HG02588 (cell line): Measurements from ENCODE around the gene RBM15.

Experiments used
- ATAC-seq: cut with Tn5 transposase; IDR thresholded peaks from one replicate; pipeline ENCODE4 v1.9.1; 2021; ENCODE audit warnings: mild to moderate bottlenecking, moderate library complexity; ENCODE audit not compliant: unreplicated experiment

The RBM15 gene

DNA sequence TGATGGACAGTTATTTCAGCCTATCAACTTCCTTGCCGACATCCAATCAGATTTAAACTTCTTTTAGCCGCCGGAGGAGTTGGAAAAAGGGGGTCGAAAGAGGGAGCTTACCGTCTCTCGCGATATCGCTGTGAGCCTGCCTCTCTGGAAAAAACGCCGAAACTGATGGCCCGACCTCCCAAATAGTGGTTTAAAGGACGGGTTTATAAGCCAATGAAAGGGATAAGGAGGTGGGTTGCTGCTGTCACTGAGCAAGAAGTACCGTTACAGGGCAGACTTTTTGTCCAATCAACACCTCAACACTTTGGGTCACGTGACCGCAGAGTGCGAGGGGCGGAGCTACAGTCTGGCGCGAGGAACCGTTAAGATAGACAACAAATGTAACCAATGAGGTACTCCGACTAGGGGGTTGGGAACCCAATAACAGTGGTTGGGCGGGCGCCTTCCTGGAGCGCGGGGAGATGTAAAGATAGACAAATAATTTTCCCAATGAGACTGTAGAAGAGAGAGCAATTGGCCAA, at the start of gene RBM15:
Gene RBM15, plus strand, starts transcription at position 492 of the 521 bp plus-strand sequence. Its CDS starts 29 bp downstream, at position 521.
- ATAC-seq, result peak; percentile 69

GRCh38 chr1:110291241-110292030, 47.7 kb upstream of the RBM15 start:
- ATAC-seq, result no peak

DNA sequence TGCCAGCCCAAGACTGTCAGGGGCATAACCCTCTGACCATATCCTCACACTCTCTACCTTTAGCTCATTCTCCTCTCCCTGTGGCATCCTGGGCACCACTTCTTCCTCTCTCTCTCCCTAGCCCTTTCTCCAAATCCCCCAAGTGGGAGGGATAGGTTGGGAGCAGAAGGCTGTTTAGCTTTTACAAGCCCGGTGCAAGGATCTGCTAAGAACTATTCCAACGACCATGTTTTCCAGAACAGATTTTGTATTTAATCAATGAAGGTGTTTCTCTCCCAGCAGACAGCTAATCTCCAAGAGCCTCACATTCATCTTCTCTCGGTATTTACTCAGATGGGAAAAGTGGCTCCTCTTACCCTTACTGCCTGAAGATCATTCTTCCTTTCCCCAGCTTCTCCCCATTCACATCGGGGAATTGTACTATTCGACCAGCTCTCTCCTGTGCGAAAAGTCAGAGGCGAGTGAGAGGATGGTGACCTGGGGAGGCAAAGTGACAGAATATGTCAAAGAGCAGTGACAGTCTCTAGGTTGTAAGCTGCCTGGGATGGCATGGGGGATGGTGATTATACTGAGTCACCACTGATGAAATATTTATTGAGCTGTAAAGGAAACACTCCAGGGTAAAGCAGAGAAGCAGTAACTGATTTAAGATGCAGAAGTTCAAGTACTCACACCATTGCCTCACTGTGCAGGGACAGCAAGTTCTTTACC, 47.0 kb upstream of the RBM15 start:
- no peak for ATAC-seq

DNA sequence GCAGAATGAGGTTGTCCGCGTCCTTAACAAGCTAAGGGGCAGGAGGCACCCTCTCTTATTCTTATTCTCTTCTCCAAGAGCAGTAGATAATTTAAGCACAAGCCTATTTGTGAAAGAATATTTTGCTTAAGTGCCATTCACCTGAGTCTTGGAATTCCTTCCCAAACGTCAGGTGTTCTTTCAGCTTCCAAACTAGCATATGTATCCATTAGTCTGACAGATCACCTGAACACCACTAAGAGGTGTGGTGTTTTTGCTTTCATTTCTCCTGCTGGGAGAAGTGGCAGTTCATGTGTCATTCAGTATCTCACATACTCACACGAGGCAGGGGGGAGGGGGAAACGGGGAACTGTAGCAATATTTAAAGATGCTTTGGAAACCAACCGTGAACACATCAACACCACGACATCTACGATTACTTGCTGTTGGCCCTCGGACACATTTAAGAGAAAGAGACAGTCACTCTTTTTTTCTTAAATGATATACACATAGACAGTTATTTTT, 45.5 kb upstream of the RBM15 start:
- no peak for ATAC-seq

DNA sequence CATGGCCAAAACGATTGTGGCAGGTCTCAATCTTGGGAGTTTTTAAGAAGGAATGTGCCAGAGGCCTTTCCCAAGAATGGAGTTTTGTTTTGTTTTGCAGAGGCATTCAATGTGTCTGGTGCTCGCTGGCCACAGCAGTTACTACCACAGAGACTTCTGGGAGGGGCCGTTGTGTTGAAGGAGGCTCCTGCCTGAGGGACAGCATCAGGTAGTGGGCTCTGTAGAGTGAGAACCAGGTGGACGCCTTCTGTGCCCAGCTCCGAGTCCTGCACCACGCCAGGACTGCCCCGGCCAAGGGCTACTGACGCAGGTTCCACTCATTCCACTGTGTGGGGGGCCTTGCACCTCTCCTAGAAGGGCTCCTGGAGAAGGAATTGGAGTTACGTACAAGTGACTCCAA, 44.9 kb upstream of the RBM15 start:
- ATAC-seq, result no peak

DNA sequence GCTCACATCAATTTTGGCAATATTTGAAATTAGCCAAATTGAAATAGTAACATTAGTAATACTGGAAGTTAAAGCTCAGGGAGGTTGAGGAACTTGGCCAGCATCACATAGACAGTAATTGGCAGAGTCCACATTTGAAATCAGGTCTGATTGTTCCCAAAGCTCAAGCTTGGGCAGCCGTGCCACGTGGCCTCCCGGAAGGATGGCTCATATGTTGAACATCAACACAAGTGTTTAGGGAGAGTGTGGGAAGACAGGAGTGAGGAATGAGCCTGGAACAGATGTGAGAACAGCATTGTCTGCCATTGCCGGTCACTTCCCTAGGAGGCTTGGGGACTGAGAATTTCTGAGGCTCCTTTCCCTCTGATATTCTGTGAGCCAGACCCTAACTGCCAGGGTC, 40.2 kb upstream of the RBM15 start:
- no peak for ATAC-seq

DNA sequence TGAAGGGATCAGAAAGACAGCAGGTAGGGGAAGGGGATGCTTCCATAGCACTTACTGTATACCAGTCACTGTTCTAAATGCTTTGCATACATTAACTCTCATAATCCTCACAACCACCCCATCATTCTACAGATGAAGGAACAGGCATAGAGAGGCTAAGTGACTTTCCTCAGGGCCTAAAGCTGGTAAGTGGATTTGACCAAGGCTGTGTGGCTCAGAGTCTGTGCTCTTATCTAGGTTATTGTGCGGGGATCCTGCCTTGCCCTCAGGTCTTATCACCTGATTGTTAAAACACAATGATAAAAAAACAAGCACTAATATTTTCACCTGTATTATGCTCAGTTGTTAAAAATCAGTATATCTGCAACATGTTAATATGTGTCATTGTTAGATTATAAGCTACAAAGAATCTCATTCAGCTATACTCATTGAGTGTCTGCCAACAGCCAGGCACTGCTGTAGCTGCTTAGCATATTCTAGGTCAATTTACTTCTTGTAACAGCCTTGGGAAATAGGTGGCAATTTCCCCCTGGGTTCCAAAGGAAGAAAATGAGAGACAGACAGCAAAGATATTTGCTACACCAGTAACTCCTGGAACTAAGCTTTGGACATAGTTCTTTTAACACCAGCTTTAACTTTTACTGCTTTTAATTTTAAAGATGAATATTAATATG, 38.6 kb upstream of the RBM15 start:
- no peak for ATAC-seq

DNA sequence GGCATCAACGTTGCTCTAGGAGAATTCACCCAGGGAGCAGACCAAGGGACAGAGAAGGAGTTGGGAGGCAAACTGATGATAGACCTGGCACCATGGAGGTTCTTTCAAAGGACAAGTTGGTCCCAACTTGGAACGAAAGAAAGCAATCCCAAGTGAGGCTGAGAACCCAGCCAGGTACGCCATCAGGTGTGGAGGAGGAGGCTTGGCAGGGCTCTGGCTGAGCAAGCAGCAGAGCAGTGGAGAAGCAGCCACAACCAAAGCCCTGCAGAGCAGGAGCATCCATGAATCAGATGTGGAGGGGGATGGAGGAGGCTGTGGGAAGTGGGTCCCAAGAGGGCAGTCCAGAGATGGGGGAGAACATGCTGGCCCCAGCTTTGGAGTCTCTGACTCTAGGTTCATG, 36.3 kb upstream of the RBM15 start:
- no peak for ATAC-seq

- no peak for ATAC-seq
These were observed 33.2 kb upstream of the RBM15 start for GRCh38 chr1:110305900-110306420.

DNA sequence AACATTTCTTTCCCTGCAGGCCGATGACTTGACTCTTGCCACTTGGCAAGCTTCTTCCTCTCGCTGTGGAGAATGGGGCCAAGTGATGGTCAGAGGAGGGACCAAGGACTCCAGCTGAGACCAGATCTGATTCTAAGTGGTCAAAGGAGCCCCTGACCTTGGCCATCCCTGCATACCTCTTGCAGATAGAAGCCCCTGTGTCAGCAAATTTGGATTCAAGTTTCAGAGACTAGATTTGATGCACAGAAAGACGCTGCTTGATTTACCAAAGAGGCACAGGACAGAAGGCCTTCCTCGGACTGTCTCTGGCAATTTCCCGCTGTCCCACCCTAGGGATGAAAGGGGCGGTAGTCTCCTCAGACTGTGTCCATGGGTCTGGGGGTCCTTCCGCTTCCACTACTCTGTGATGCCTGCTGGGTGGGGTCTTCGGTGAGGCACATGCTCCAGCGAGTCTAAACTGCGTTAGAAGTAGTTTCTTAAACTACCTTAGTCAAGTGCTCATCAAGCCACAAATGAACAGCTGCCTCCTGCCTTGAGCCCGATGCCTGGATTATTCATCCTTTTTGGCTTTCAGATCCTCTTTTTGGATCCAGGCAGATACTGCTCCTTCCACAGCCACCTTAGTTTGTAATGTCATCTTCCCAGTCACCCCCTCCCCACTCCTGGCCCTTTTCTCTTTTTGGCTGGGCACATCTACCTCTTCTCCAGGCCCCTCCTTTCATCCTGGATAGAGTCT, 31.8 kb upstream of the RBM15 start:
- no peak for ATAC-seq

GRCh38 chr1:110308247-110308646, 30.9 kb upstream of the RBM15 start:
- ATAC-seq, result no peak

DNA sequence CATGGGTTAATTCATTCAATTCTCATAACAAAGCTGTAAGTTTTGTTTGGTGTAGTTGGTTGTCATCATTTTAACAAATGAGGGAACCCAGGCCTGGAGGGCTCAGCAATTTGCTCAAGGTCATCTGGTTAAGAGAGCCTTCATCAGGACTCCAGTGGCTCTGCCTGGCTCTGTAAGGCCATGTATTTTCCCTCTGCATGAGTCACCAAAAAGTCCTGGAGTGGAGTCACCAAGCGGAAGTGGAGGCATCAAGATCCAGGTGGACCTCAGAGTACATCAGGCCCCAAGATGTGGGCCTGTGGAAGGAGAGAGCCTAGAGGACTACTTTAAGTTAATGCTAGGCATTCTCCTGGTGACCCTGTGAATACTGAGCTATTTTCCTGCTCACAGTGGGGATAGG, 30.0 kb upstream of the RBM15 start:
- ATAC-seq, result no peak

DNA sequence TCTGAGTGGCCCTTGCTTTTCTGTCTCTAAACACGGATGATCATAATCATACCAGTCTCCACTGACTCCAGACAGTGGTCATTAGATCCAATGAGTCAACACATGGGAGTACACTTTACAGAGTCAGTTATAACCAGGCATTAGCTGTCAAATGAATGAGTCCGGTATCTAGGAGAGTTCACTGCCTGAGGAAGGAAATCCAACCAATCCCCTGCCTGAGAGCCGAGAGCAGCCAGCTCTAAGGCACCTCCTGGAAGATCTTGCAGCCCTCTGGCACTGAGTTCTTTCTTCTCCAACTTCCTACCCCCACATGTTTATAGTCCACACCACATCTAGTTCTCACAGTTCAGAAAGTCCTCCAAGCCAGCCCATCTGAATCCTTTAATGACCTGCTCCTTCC, 29.4 kb upstream of the RBM15 start:
- ATAC-seq, result no peak

- ATAC-seq, result no peak
These were observed 28.9 kb upstream of the RBM15 start for GRCh38 chr1:110310300-110310699.

DNA sequence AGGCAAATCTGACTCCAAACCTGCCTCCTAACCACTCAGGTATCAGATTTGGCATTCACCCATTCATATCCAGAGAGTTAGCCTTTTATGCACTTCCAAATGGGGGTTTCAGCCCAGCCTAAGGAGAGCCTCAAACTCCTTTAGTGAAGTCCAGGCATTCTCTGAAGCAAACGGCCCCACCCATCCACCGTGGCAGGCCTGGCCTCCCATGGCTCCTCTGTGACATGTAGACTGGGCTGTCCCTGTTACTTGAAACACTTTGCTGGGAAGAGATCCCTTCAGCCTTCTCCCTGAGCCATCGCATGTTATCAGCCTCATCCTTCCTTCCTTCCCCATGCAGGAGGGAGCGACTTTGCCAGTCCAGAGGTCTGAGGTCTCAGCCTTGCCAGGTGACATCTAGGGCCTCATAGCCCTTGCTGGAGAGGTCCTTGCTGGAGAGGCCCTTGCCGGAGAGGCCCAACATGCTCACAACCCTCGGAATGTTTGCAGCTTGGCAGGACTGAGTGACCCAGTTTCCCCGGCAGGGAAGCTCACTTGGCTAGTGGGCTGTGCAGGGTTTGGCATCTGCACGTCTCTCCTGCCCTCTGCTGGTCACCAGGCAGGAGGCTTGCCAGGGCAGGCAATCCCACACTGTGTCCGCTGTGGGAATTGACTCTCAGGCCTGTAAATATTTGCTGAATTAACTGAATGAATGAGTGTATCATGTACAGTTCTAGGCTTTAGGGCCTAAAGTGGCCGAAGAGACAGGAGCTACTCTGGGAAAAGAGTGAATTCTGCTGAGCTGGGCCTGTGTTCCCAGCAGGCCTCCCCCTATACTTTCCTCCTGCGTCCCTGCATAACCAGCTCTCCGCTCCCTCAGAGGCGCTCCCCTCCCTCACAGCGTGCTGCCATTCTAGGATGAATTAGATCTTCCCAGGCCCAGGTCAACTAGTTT, 26.7 kb upstream of the RBM15 start:
- ATAC-seq, result no peak

- ATAC-seq, result no peak
These were observed 22.4 kb upstream of the RBM15 start for GRCh38 chr1:110316735-110317134.

GRCh38 chr1:110318046-110318445, 21.1 kb upstream of the RBM15 start:
- ATAC-seq, result no peak

DNA sequence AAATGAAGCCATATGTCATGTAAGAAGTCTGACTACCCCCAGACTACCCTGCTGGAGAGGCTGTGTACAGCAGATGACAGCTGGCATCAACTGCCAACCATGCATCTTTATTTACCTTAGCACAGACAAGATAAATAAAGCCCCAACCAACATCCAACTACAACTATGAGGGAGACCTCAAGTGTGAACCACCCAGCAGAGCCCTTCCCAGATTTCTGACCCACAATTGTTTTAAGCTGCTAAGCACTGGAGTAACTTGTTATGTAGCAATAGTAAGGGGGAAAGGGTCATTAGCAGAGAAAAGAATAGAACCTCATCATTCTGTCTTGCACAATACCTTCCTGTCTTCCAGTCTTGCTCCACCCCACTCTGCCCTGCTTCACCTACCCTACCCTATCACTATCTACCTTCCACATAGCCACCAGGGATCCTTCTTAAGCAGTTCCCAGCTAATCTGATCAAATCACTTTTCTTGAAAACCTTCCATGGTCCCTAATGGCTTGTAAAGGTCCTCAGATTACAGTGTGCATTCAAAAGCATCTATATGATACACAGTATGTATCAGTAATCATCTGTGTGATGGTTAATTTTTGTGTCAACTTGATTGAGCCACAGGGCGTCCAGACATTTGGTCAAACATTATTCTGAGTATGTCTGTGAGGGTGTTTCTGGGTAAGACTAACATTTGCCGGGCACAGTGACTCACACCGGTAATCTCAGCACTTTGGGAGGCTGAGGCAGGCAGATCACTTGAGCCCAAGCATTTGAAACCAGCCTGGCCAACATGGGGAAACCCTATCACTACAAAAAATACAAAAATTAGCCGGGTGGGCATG, 19.6 kb upstream of the RBM15 start:
- no peak for ATAC-seq

DNA sequence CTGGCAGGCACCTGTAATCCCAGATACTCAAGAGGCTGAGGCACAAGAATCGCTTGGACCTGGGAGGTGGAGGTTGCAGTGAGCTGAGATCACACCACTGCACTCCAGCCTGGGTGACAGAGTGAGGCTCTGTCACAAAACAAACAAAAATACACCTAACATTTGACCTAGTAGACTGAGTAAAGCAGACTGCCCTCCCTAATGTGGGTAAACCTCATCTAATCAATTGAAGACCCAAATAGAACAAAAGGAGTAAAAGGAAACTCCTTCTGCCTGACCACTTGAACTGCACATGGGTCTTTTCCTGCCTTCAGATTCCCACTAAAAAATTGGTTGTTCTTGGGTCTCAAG, 19.0 kb upstream of the RBM15 start:
- no peak for ATAC-seq
